Erythroblast (primary cell): ENCODE data around the gene MAOB.

ENCODE experiments used
- DNase-seq, 2 experiments: peaks; one replicate each; lab custom pipeline; 2025; lab: John Stamatoyannopoulos, UW
- GATA1 ChIP-seq: IDR thresholded peaks from 2 replicates; pipeline ENCODE4 v1.6.1; 2011; ENCODE audit warnings: low read depth, mild to moderate bottlenecking, control low read depth, low read length, moderate library complexity
- POLR2A ChIP-seq: IDR thresholded peaks from 2 replicates; pipeline ENCODE4 v1.6.1; 2011; ENCODE audit warnings: mild to moderate bottlenecking, low read length

The MAOB gene

DNA sequence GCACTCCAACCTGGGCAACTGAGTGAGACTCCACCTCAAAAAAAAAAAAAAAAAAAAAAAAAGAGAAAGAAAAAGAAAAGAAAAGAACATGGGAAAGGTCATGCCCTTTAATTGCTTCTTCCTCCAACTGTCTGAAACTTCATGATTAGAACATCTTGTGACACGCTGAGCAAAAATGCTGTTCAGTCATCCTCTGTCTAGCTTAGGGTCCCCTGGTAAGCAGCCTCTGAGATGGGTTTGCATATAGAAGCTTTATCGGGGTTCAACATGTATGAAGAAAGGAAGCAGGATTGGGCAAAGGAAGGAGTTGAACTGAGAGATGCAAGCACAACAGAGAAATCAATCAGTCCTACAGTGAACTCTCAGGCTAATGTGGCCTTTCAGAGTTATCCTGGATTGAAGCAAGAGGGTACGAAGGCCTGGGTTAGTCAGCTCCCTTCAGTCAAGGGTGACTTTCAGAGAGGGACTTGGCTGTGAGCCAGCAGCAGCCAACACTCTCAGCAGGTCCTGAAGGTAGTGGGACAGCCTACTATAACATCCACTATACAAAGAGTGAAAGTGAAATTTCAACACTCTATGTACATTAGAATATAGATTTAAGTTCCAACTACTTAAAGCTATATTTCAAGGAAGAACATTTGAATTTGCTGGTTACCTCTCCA, 11.4 kb downstream of the MAOB start:
- TF ChIP-seq POLR2A (no peak), GATA1 (no peak)
- DNase-seq, result peak in 1 of 2 experiments; percentile 0

DNA sequence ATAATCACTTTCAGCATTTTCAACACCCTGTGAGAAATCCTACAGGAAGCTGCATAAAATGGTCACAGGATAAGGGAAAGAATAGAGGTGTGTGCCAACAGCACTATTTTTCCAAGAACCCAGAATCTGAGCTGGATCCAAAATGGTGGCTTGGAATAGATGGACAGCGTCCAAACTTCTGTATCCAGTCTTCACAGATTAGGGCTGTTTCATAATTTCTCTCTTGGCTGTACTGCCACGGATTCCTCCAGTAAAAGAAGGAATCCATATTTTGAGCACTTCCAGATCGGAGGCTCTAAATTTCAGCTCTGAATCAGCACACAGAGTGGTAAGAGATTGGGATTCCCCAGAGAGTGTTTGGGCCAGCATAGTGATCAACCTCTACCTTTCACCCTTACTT, 12.2 kb downstream of the MAOB start:
- TF ChIP-seq GATA1 (no peak), POLR2A (no peak)
- DNase-seq, result no peak

DNA sequence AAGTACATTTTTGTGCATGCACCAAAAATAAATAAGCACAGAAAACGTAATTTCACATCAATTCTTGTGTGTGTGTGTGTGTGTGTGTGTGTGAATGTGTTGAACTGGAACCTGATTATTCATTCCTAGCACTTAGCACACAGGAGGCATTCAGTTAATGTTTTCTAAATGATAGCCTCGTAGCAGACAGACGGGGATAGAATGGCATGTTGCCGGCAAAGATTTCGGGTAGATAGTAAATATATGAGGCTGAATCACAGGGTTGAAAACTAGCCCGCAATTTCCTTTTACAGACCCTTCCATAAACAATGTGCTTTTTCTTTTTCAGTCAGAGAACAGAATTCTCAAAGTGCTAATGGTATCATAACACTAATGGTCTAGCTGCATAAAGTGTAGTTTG, 13.5 kb downstream of the MAOB start:
- TF ChIP-seq POLR2A (no peak), GATA1 (no peak)

DNA sequence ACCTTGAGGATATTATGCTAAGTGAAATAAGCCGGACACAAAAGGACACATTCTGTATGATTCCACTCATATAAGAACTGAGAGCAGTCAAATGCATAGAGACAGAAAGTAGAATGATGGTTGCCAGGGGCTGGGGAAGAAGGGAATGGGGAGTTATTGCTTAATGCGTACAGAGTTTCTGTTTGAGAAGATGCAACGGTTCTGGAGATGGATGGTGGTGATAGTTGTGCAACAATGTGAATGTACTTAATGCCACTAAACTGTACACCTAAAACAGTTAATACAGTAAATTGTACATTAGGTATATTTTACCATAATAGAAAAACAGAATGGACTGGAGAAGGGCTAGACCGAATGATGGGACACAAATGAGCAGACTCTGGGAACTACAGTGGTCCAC, 15.8 kb downstream of the MAOB start:
- TF ChIP-seq GATA1, result no peak
- no peak for TF ChIP-seq POLR2A
- no peak for DNase-seq

More for the DNA sequence above, 13.5 kb downstream of the MAOB start:
- DNase-seq, result no peak

DNA sequence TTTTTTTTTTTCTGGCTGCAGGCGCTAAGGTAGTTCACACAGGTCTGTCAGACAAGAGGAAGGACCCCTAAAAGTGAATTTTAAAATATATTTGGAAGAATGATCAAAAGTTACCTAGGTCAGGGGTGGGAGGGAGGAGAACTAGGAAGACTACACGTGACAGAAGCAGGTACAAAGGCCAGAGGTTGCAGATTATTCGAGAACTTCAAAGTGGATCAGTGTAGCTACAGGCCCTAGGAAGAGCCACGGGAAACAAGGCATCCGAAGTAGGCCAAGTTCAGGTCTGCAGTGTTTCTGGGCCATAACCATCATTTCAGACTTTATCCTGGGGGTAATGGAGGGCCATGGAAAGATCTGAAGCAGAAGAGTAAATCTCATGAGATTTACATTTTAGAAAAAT, 16.5 kb downstream of the MAOB start:
- no peak for DNase-seq
- TF ChIP-seq GATA1, result no peak
- no peak for TF ChIP-seq POLR2A

DNA sequence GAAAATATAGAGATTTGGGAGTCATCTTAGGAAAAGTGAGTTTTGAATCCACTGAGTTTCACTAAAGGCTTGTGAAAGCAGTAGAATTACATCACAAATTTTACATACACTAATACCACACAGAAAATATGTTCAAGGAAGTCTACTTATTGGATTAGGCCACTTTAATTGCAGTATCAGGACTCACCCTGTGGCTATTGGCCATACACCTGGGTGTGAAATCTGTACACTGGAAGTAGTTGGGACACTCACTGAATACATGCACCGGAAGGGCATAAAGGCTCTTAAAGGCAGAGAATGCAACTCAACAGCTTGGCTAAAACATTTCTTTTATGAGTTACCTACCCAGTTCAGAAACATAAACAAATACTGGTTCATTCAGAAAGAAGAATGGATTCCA, 19.8 kb downstream of the MAOB start:
- TF ChIP-seq GATA1, result no peak
- no peak for TF ChIP-seq POLR2A
- no peak for DNase-seq

DNA sequence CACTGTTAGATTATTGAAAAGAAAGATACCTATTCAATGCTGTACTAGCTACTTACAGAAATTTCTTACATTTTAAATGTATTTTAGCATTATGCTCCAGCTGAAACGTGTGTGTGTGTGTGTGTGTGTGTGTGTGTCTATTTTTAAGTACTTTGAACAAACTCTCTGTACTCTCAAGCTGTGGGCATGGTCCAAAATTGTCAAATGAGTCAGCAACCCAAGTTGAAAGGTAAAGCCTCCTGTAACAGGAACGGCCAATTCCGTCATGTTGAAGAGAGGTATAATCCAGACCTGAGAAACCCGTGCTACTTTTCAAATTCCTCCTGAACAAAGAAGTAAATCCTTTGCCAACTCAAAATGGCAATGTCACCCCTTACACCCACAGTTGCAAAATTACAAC, 20.5 kb downstream of the MAOB start:
- TF ChIP-seq POLR2A (no peak), GATA1 (no peak)
- no peak for DNase-seq

DNA sequence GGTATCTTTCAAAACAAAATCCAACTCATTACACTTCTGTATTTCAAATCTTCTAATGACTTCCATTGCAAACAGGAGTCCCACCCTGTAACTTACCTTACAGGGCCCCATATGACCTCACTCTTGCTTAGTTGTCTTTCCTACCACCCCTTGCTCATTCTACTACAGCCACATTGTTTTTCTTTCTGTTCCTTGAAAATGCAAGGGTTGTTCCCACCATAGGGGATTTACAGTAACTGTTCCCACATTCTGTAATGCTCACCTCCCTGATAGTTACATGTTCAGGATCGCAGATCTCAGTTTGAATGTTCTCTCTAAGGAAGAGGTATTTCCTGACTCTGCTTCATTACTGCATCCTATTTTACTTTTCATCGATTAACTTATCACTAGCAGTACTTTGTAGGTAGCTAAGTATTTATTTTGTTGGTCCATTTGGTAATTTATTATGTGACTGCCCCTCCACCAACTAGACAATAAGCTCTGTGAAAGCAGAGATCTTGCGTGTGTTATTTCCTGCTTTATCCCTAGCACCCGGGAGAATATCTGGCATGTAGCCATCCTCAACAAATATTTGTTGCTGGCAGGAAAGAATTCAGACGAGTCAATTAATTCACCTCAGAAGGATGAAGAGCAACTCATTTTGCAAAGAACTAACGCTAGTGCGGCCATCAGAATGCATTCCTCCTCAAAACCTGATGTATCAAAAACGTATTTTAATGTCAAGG, 21.4 kb downstream of the MAOB start:
- TF ChIP-seq POLR2A (no peak), GATA1 (no peak)
- no peak for DNase-seq

DNA sequence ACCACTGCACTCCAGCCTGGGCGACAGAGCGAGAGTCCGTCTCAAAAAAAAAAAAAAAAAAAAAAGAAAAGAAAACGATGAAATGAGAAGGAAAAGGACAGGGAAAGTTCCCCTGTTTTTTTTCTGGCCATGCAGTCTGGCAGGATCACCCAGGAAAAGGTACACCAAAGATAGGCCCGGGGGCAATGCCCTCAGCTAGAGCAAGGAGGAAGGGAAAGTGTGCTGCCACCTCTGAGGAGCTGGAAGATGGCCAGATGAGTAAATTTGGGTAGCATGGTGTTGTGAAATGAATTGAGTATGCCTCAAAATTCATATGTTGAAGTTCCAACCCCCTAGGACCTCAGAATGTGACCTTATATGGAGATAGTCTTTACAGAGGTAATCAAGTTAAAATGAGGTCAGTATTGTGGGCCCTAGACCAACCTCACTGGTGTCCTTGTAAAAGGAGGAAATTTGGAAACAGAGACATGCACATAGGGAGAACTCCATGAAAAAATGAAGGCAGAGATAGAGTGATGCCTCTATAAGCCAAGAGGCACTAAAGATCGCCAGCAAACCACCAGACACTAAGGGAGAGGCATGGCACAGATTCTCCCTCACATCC, 28.9 kb downstream of the MAOB start:
- TF ChIP-seq GATA1, result no peak
- no peak for TF ChIP-seq POLR2A
- no peak for DNase-seq

DNA sequence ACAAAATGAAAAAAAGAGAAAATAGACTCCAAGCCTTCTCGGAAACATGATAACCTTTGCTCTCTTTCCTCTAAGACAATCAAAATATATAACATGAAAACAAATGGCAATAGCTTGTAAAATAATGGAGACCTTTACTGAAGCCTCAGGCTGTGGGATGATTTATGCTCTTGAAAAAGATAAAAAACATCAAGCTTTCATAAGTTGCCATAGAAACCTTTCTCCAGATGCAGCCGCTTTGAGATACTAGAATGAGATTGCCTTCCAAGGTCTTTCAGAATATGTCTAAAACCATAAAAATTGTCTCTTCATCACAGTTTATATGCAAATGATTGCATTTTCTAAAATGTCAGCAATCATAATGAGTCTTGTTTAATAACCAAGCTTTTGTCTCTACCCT, 31.6 kb downstream of the MAOB start:
- TF ChIP-seq GATA1 (no peak), POLR2A (no peak)
- no peak for DNase-seq

DNA sequence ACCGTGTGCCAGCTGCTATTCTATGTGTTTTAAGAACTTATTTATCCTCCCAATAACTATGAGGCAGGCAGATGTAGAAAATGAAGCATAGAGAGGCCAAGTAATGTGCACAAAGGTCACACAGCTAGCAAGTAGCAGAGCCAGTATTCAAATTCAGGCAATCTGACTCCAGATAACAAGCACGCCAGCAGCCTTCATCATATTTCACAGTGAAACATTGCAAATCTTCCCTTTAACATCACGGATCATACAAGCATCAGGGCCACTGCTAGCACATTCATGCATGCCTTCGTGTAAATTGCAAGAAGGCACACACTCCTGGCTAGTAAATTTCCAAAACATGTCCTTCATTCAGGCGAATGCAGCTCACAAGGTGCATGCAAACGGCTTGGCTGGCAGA, 33.1 kb downstream of the MAOB start:
- TF ChIP-seq POLR2A (no peak), GATA1 (no peak)
- no peak for DNase-seq

DNA sequence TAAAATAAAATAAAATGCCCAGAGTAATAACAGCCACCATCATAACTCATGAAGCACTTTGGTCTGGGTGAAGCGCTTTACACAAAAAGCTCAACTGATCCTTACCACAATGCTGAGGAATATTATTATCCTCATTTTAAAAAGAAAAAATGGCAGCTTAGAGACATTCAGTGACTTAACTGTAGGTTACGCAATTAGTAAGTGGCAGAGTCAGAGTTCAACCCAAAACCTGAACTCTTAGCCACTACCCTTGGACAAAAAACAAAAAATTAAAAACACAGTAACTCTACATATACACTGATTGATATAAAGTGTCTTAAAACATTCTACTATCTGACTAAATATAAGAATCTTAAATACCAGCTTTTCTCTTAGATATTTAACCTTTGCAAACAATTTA, 34.9 kb downstream of the MAOB start:
- DNase-seq, result no peak
- TF ChIP-seq POLR2A (no peak), GATA1 (no peak)

DNA sequence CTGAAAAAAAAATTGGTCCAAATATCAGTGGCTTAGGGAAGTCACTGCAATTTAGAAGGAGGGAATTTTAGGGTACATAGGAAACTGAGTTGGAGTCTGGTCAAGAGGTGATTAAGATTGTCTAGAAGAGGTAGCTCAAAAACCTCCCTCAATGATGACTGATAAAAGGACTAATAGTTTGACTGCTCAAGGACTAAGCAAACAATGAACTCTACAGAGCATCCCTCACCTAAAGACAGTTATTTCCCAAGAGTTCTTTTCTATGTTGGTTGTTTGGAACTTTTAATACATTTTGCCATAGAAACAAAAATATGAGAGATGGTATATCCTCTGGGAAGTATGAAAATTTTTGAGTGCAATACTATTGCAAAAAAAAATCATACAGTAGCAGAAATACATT, 35.7 kb downstream of the MAOB start:
- TF ChIP-seq POLR2A, result no peak
- no peak for TF ChIP-seq GATA1
- no peak for DNase-seq

DNA sequence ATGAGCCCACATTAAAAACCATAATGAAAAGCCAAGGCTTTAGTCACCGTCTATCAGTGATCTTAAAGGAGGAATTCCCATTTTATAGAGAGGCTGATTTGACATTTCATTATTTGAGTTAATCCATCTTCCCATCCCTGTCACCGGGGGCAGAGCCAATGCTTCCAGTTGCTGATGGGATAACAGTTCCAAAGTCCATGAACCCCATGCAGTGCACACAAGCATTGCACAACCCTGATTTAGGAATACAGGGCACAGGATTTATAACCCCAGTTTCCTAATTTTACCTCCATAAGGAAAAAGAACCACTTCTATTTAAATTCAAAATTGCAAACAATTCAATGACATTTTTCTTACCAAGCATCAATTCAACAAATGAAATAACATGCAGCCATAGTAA, 36.5 kb downstream of the MAOB start:
- TF ChIP-seq GATA1, result no peak
- no peak for TF ChIP-seq POLR2A
- no peak for DNase-seq
